HG03558 (cell line): ENCODE data around the gene OR1N1.
"Not testable (repeated sequence)": the region's sequence is repeated elsewhere in the genome, so short reads cannot be mapped to it uniquely, and the experiment has no call there.

Source experiments
- ATAC-seq: cut with Tn5 transposase; IDR thresholded peaks from one replicate; pipeline ENCODE4 v1.9.1; 2021; ENCODE audit warnings: moderate number of reproducible peaks; ENCODE audit not compliant: unreplicated experiment; ENCODE audit errors: extremely low read depth

Gene OR1N1, protein sequence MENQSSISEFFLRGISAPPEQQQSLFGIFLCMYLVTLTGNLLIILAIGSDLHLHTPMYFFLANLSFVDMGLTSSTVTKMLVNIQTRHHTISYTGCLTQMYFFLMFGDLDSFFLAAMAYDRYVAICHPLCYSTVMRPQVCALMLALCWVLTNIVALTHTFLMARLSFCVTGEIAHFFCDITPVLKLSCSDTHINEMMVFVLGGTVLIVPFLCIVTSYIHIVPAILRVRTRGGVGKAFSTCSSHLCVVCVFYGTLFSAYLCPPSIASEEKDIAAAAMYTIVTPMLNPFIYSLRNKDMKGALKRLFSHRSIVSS

DNA sequence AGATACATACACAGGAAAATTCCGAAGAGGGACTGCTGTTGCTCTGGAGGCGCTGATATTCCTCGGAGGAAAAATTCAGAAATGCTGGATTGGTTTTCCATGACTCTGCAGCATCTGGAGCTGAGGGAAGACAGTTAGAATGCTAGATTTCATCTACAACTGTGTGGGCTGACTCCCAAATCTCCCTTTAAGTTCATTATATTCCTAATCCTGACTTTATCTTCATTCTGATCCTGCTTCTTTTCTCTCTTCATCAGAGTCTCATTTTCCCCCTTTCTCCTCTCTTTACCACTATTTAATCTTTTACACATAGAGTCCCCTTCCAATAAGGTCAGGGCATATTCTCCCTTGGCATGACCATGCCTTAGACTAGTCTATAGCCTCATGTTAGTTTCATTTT, at the start of gene OR1N1:
Gene OR1N1 (minus strand): TSS at position 101 of the 400 bp plus-strand sequence. CDS start 0 bp downstream, at position 101.
- no peak for ATAC-seq

DNA sequence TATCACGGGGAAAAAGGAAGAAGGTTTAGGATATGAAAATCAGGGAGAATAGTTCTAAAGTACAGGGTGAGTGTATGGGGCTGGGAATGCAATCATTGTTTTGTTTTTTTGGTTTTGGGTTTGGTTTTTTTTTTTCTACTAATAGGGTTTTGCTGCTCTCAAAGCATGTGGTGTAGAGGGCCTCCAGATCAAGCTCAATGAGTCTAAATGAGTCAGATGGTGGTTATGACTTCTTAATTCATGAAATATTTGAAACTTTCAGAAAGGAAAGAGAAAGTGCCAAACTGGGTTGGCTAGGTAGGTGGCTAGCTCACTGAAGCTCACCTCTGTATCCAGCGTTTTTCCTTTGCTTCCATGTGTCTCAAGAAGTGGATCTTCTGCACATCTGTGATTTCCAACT, 45.4 kb upstream of the OR1N1 start:
- no peak for ATAC-seq

GRCh38 chr9:122567901-122568300, 40.8 kb upstream of the OR1N1 start:
- no peak for ATAC-seq

- no peak for ATAC-seq
These were observed 35.2 kb upstream of the OR1N1 start for GRCh38 chr9:122562134-122562760.

DNA sequence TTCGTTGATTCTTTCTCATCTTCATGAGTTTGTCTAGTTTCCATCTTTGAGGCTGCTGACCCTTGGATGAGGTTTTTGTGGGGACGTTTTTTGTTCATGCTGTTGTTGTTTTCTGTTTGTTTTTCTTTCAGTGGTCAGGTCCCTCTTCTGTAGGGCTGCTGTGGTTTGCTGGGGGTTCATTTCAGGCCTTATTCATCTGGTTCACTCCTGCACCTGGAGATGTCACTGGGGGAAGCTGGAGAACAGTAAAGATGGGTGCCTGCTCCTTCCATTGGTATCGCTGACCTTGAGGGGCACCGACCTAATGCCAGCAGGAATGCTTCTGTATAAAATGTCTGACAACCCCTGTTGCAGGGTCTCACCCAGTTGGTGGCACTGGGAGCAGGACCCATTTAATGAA, 34.4 kb upstream of the OR1N1 start:
- ATAC-seq: no peak

DNA sequence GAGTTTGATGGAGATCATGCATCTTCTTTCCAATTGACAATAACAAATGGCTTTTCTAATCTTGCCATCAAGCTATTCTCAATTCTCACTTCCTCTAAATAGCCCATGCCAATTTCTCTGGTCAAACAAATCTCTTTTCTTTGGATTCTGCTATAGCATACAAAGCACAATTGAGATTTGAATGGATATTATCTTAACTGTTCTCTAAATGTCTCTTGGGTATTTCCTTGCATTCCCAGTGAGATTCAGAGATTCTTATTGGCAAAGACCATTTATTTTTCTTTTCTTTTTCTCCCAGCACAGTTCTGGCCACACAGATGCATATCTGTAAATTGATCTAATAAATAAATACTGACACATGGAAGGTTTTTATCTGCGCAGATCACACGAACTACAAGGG, 25.7 kb upstream of the OR1N1 start, which contains the start of gene OR1N2:
Gene OR1N2 (plus strand): TSS at position 301 of the 400 bp plus-strand sequence. CDS start 100 bp downstream, outside the sequence.
- ATAC-seq: no peak

GRCh38 chr9:122551371-122551770, 24.3 kb upstream of the OR1N1 start:
- ATAC-seq: no peak

GRCh38 chr9:122546196-122546595, 19.1 kb upstream of the OR1N1 start:
- no peak for ATAC-seq

- ATAC-seq: no peak
These were observed 11.7 kb upstream of the OR1N1 start for GRCh38 chr9:122538757-122539156.

GRCh38 chr9:122537066-122537465, 10.0 kb upstream of the OR1N1 start:
- not testable (repeated sequence) for ATAC-seq

- no peak for ATAC-seq
These were observed 9.0 kb upstream of the OR1N1 start for GRCh38 chr9:122536134-122536533.

DNA sequence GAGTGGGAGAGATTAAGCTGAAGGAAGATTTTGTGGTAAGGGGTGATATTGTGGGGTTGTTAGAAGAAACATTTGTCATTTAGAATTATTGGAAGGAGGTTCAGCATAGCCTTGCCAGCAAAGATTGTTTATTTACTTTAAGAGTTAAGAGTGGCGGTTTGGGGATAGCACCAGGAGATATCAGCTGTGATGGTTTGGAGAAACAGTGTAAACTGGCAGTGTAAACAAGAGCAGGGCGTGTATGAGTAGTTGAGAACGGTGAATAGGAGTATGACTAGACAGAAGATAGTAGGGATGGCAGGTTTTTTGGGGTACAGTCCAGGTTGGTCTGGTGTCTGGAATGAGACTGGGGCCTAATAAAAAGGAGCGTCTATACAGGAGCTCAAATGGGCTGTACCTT, 4.1 kb upstream of the OR1N1 start:
- not testable (repeated sequence) for ATAC-seq

DNA sequence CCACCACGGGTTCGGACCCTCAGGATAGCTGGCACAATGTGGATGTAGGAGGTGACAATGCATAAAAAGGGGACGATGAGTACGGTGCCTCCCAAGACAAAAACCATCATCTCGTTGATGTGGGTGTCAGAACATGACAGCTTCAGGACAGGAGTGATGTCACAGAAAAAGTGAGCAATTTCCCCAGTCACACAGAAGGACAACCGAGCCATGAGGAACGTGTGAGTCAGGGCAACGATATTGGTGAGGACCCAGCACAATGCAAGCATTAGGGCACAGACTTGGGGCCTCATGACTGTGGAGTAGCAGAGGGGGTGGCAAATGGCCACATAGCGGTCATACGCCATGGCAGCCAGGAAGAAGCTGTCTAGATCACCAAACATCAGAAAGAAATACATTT, 491 bp downstream of the OR1N1 start:
- ATAC-seq: no peak

DNA sequence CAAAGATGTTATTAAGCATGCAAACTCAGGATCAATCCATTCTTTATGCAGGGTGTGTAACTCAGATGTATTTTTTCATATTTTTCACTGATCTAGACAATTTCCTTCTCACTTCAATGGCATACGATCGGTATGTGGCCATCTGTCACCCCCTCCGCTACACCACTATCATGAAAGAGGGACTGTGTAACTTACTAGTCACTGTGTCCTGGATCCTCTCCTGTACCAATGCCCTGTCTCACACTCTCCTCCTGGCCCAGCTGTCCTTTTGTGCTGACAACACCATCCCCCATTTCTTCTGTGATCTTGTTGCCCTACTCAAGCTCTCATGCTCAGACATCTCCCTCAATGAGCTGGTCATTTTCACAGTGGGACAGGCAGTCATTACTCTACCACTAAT, 7.7 kb downstream of the OR1N1 start:
- no peak for ATAC-seq

- no peak for ATAC-seq
These were observed 8.3 kb downstream of the OR1N1 start, which contains the start of gene OR1J4 for GRCh38 chr9:122518841-122519240. Gene OR1J4 (plus strand): TSS chr9:122519141. CDS start chr9:122519141, 0 bp downstream.

GRCh38 chr9:122518226-122518625, 8.9 kb downstream of the OR1N1 start:
- ATAC-seq: no peak

- ATAC-seq: no peak
These were observed 16.6 kb downstream of the OR1N1 start, which contains the start of gene OR1J2 for GRCh38 chr9:122510502-122510901. Gene OR1J2 (plus strand): TSS chr9:122510802. CDS start chr9:122510802, 0 bp downstream.

- no peak for ATAC-seq
These were observed 20.1 kb downstream of the OR1N1 start for GRCh38 chr9:122506964-122507363.

- ATAC-seq: no peak
These were observed 28.2 kb downstream of the OR1N1 start for GRCh38 chr9:122498883-122499288.

DNA sequence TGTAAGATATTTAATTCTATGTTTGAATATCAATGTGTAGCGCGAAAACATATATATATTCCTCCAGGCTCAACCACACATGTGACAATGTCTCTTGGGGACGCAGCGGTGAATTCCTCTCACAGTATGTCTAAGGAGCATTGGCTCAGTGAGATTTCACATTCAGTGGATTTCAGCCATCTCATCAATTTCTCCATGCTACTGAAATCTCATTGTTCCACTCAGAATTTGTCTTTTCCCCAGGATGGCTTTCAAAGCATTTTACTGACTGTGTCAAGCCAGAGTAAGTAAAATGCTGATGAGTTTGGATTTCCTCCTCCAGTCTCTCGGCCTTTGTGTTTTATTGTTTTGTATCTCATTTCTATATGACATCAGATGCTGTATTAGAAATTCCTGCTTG, 48.0 kb downstream of the OR1N1 start:
- ATAC-seq: no peak

GRCh38 chr9:122477826-122478225, 49.3 kb downstream of the OR1N1 start, which contains the start of gene OR1J1:
Gene OR1J1 (minus strand): TSS chr9:122477926. CDS start chr9:122477926, 0 bp downstream.
- no peak for ATAC-seq
